ENCODE data around the gene RAPGEF2. TPM values are rescaled to one million over a fixed set of nuclear protein-coding genes. Genes with fewer than 3 reads are reported as not detected.

Gene RAPGEF2
- total and polyA plus RNA-seq, 2 donors (not counting 3 experiments of a cell fraction or from before 2014, with no cell fraction given): 28.7 to 55.2 TPM

DNA sequence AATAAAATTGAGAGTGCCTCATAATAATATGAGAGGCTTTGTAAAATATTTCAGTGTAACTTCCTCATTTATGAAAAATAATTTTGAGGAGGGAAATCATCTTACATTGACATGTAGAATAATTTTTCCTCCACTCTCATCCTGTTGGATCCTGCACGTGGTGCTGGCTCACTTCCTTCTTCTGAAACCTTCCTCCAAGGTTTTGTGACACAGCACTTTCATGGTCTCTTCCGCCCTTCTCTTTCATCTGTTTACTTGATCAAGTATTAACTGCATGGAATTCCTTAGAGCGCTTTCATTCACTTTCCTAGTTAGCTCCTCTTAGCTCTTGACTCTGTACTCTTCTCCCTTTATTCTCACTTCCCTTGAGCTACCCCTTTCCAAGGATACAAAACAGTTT lies 246.5 kb downstream of the RAPGEF2 start:
- FAIRE-seq: no peak
- peaks cover 9 to 12% of the 10 kb centered on the region in 2 experiments for H3K36me3 ChIP-seq (ENCODE audit: control insufficient read depth in 2 of 2, extremely low read depth in 1 of 2, insufficient read depth in 2 of 2, low read length in 2 of 2)
- no peaks in the 10 kb centered on the region for H3K27me3 ChIP-seq (ENCODE audit: control insufficient read depth in 2 of 2, insufficient read depth in 2 of 2, low read length in 2 of 2)
- H3K4me1 ChIP-seq (ENCODE audit: control insufficient read depth, extremely low read depth, insufficient read depth, low read length): peaks cover 5% of the 10 kb centered on the region
- ChIA-PET POLR2A (no interaction called here), CTCF (interaction anchor here (0.7 to 1.1 kb wide), 3 partner anchors 8 to 53 kb away, joined by 3 read pairs; no protein-coding TSS in a partner anchor)
- TF ChIP-seq GATA2 (IDR thresholded peaks at IDR 0.05; ENCODE audit: insufficient read depth, insufficient read length, low read depth, low read length) (no peak), EZH2 (IDR thresholded peaks at IDR 0.05; ENCODE audit: borderline replicate concordance, low read depth, low read length, severe bottlenecking) (no peak), JUN (IDR thresholded peaks at IDR 0.05; ENCODE audit: borderline replicate concordance, insufficient read depth, insufficient read length, low read depth) (no peak), FOS (IDR thresholded peaks at IDR 0.05; ENCODE audit: borderline replicate concordance, insufficient read depth, low read length) (no peak), POLR2A (IDR thresholded peaks at IDR 0.05; ENCODE audit: low read depth, low read length) (no peak), POLR2AphosphoS5 (IDR thresholded peaks at IDR 0.05; ENCODE audit: insufficient read depth, low read depth, low read length) (no peak), MYC (IDR thresholded peaks at IDR 0.05; ENCODE audit: low read depth, low read length) (no peak)
- TF ChIP-seq, protein P1, sequence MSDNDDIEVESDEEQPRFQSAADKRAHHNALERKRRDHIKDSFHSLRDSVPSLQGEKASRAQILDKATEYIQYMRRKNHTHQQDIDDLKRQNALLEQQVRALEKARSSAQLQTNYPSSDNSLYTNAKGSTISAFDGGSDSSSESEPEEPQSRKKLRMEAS (IDR thresholded peaks at IDR 0.05; ENCODE audit: insufficient read depth, insufficient read length): no peak
- TF ChIP-seq, protein P2, sequence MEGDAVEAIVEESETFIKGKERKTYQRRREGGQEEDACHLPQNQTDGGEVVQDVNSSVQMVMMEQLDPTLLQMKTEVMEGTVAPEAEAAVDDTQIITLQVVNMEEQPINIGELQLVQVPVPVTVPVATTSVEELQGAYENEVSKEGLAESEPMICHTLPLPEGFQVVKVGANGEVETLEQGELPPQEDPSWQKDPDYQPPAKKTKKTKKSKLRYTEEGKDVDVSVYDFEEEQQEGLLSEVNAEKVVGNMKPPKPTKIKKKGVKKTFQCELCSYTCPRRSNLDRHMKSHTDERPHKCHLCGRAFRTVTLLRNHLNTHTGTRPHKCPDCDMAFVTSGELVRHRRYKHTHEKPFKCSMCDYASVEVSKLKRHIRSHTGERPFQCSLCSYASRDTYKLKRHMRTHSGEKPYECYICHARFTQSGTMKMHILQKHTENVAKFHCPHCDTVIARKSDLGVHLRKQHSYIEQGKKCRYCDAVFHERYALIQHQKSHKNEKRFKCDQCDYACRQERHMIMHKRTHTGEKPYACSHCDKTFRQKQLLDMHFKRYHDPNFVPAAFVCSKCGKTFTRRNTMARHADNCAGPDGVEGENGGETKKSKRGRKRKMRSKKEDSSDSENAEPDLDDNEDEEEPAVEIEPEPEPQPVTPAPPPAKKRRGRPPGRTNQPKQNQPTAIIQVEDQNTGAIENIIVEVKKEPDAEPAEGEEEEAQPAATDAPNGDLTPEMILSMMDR (IDR thresholded peaks at IDR 0.05; ENCODE audit: extremely low read depth in 1 of 2, insufficient read depth in 1 of 2, low read depth in 1 of 2, low read length in 2 of 2): no peak
- H3K79me2 ChIP-seq (ENCODE audit: control insufficient read depth, insufficient read depth, low read length): no peaks in the 10 kb centered on the region
- DNase-seq (ENCODE audit: low read depth, low spot score): no peak
- no peak overlapping the region for H2AFZ ChIP-seq (ENCODE audit: low read depth, low read length)
- no peaks in the 10 kb centered on the region for H3K9me3 ChIP-seq (replicated peaks; ENCODE audit: control insufficient read depth, insufficient read depth, low read length)
- no peaks in the 10 kb centered on the region for H4K20me1 ChIP-seq (replicated peaks; ENCODE audit: control insufficient read depth, extremely low read depth, insufficient read depth, low read length)
- dilution Hi-C loops (cut with MboI; ENCODE audit: extremely low pct_ligation_motif_present, low sequenced_read_pairs): no loop called here
- intact Hi-C loops (cut with micrococcal nuclease): no loop called here
- H3K9me1 ChIP-seq (replicated peaks; ENCODE audit: control insufficient read depth, extremely low read depth, insufficient read depth, low read length): no peaks in the 10 kb centered on the region
- H3K4me2 ChIP-seq (ENCODE audit: insufficient read depth, low read length): no peak overlapping the region
- no peak overlapping the region for H3K4me3 ChIP-seq (replicated peaks in 1 of 3; ENCODE audit: insufficient read depth in 1 of 3, low read depth in 1 of 3, low read length in 3 of 3)
- no peak overlapping the region for H3K27ac ChIP-seq (ENCODE audit: insufficient read depth, low read depth, low read length)
- H3K9ac ChIP-seq (replicated peaks; ENCODE audit: extremely low read depth, insufficient read depth, low read length): no peak overlapping the region
- BruUV-seq (replicated peaks): no TSS peak
